ENCODE data around the gene TJP2. TPM values are rescaled to one million over a fixed set of nuclear protein-coding genes. Genes with fewer than 3 reads are reported as not detected.

Gene TJP2
- total RNA-seq, 1 donor from 2014 or later: 254 TPM

DNA sequence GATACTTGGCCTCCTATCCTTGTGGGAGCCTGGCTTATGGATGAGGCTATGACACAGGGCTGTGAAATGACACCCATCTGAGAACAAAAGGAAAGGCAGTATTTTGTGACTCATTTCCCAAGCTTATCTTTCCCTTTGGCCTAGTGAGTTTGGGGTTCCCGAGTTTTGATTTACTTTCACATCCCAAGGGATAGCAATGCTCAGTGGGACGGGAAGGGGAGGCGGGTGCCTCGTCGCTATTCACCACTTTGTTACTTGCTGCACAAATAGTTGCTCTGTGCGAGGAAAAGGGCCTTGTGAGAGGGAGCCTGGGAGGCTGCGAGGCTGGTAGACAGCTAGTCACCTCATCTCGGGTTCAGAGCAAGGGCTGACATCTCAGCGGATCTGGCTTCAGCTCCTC lies 91.8 kb downstream of the TJP2 start:
- TF ChIP-seq, protein P1, sequence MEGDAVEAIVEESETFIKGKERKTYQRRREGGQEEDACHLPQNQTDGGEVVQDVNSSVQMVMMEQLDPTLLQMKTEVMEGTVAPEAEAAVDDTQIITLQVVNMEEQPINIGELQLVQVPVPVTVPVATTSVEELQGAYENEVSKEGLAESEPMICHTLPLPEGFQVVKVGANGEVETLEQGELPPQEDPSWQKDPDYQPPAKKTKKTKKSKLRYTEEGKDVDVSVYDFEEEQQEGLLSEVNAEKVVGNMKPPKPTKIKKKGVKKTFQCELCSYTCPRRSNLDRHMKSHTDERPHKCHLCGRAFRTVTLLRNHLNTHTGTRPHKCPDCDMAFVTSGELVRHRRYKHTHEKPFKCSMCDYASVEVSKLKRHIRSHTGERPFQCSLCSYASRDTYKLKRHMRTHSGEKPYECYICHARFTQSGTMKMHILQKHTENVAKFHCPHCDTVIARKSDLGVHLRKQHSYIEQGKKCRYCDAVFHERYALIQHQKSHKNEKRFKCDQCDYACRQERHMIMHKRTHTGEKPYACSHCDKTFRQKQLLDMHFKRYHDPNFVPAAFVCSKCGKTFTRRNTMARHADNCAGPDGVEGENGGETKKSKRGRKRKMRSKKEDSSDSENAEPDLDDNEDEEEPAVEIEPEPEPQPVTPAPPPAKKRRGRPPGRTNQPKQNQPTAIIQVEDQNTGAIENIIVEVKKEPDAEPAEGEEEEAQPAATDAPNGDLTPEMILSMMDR (IDR thresholded peaks at IDR 0.05; ENCODE audit: unreplicated experiment): no peak
- no peak for DNase-seq (ENCODE audit: low spot score, unreplicated experiment)
- Mint-ChIP-seq H3K27me3 (no peaks in the 10 kb centered on the region), H3K9me3 (ENCODE audit: low read depth) (peaks cover 2% of the 10 kb centered on the region), H3K27ac (peak overlapping the region; percentile 71), H3K4me3 (ENCODE audit: low read depth) (no peak overlapping the region), H3K4me1 (ENCODE audit: low read depth) (peaks cover 5% of the 10 kb centered on the region), H3K36me3 (ENCODE audit: insufficient read depth) (no peaks in the 10 kb centered on the region)

DNA sequence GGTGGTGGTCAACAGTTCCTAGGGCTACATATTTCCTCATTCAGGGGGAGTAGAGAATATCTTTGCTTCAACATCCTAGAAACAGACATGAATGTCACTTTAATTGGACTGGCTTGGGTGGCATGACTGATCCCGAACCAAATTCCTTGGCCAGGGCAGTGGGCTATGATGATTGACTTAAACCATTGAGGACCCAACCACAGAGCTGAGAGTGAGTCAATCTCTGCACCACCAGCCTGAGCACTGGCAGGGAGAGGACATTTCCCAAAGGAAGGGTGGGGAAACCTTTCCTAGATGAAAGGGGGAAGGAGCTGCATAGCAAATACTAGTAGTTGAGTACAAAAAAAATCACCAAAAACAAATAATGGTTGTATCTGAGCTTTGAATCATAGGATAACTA lies 98.1 kb downstream of the TJP2 start:
- H3K4me1 Mint-ChIP-seq (ENCODE audit: low read depth): no peaks in the 10 kb centered on the region
- peaks cover 12% of the 10 kb centered on the region for H3K9me3 Mint-ChIP-seq (ENCODE audit: low read depth)
- DNase-seq (ENCODE audit: low spot score, unreplicated experiment): no peak
- H3K36me3 Mint-ChIP-seq (ENCODE audit: insufficient read depth): peaks cover 2% of the 10 kb centered on the region
- H3K27me3 Mint-ChIP-seq: no peaks in the 10 kb centered on the region
- no peak overlapping the region for H3K27ac Mint-ChIP-seq
- no peak overlapping the region for H3K4me3 Mint-ChIP-seq (ENCODE audit: low read depth)
- TF ChIP-seq, protein P1 (IDR thresholded peaks at IDR 0.05; ENCODE audit: unreplicated experiment): no peak

DNA sequence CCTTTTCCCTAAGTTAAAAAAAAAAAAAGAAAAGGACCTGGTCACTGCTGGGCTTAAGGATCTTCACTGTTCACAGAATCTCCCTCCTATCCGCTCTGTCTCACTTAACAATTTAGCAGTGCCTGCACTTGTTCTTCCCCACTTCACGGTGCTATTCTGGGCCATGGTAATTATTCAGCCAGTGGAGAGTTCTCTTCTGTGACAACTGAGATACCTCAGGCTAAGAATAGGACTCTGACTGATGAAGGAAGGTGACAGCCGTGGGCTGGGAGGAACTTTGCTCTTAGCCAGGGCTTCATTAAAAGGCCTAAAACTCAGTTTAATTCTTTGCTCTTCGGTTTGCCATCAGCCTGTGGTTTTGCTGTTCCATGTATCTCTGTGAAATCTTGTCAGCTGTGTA lies 99.1 kb downstream of the TJP2 start:
- no peak for DNase-seq (ENCODE audit: low spot score, unreplicated experiment)
- H3K4me1 Mint-ChIP-seq (ENCODE audit: low read depth): no peaks in the 10 kb centered on the region
- no peak overlapping the region for H3K4me3 Mint-ChIP-seq (ENCODE audit: low read depth)
- H3K27ac Mint-ChIP-seq: no peak overlapping the region
- H3K27me3 Mint-ChIP-seq: no peaks in the 10 kb centered on the region
- H3K9me3 Mint-ChIP-seq (ENCODE audit: low read depth): peaks cover 15% of the 10 kb centered on the region
- TF ChIP-seq, protein P1 (IDR thresholded peaks at IDR 0.05; ENCODE audit: unreplicated experiment): no peak
- peaks cover 2% of the 10 kb centered on the region for H3K36me3 Mint-ChIP-seq (ENCODE audit: insufficient read depth)

DNA sequence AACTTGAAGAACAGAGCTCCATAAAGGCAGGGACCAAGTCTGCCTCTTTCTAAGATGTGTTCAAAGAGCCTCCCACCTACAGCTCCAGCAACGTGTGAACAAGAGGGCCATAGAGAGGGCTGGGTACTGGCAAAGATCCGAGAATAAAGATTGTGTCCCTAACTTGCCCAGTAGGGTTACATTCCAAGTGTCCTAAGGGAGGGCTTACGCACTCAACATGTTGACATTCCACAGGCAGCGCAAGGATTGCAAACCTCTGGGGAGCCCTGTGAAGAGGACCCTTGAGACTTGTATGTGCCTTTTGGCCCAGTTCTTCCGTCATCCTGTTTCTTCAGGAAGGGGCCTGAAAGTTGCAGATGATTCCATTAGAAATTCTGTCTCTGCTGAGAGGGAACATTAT lies 102.7 kb downstream of the TJP2 start:
- H3K4me3 Mint-ChIP-seq (ENCODE audit: low read depth): no peak overlapping the region
- DNase-seq (ENCODE audit: low spot score, unreplicated experiment): no peak
- H3K27me3 Mint-ChIP-seq: no peaks in the 10 kb centered on the region
- H3K36me3 Mint-ChIP-seq (ENCODE audit: insufficient read depth): peaks cover 2% of the 10 kb centered on the region
- H3K27ac Mint-ChIP-seq: no peak overlapping the region
- TF ChIP-seq, protein P1 (IDR thresholded peaks at IDR 0.05; ENCODE audit: unreplicated experiment): no peak
- no peaks in the 10 kb centered on the region for H3K4me1 Mint-ChIP-seq (ENCODE audit: low read depth)
- peaks cover 17% of the 10 kb centered on the region for H3K9me3 Mint-ChIP-seq (ENCODE audit: low read depth)

DNA sequence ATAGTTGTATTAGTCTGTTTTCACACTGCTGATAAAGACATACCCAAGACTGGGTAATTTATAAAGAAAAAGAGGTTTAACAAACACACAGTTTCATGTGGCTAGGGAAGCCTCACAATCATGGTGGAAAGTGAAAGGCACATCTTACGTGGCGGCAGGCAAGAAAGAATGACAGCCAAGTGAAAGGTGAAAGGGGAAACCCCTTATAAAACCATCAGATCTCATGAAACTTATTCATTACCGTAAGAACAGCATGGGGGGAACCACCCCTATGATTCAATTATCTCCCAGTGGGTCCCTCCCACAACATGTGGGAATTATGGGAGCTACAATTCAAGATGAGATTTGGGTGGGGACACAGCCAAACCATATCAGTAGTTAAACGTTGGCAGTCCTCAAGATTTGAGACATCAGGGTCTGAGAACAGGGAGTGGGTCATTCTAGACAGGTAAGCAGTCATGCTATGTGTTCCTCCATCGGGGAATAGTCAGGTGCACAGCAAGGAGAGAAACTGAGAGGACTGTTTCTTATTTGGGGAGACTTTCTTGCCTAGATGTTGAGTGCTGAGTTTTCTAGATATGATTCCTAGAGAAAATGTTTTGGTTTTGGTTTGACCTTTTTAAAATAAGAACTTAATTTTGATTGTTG lies 105.1 kb downstream of the TJP2 start:
- no peak for DNase-seq (ENCODE audit: low spot score, unreplicated experiment)
- TF ChIP-seq, protein P1 (IDR thresholded peaks at IDR 0.05; ENCODE audit: unreplicated experiment): no peak
- Mint-ChIP-seq H3K27me3 (no peaks in the 10 kb centered on the region), H3K4me3 (ENCODE audit: low read depth) (no peak overlapping the region), H3K27ac (no peak overlapping the region), H3K9me3 (ENCODE audit: low read depth) (peaks cover 17% of the 10 kb centered on the region), H3K4me1 (ENCODE audit: low read depth) (no peaks in the 10 kb centered on the region), H3K36me3 (ENCODE audit: insufficient read depth) (peaks cover 2% of the 10 kb centered on the region)

Measured in progenitor cell of endocrine pancreas (in vitro differentiated cells).